BJ (cell line): Measurements from ENCODE around the gene RRP36. TPM values are rescaled to one million over a fixed set of nuclear protein-coding genes. Genes with fewer than 3 reads are reported as not detected.

Experiments
- CTCF ChIA-PET: fragments of 350-600 bp; formaldehyde crosslinking; extraction: SDS; loops from one replicate; lab custom pipeline; 2021; ENCODE audit warnings: antibody characterized with exemption, inconsistent platforms; lab: Yijun Ruan, JAX
- POLR2A ChIA-PET: fragments of 300-600 bp; sonication (Branson Sonifier 250); formaldehyde crosslinking; extraction: SDS; loops from one replicate; lab custom pipeline; 2021; ENCODE audit warnings: antibody characterized with exemption; lab: Charles Lee
- DNase-seq: peaks from one replicate; pipeline ENCODE4 v3.0.0-alpha.2; 2011; ENCODE audit warnings: low read depth
- H3K27me3 ChIP-seq: 2 replicates; pipeline ENCODE4 v1.6.0; 2011; ENCODE audit warnings: low read length; ENCODE audit not compliant: control insufficient read depth, insufficient read depth
- H3K36me3 ChIP-seq: 2 replicates; pipeline ENCODE4 v1.5.1; 2011; ENCODE audit warnings: low read length; ENCODE audit not compliant: control insufficient read depth, insufficient read depth
- H3K4me3 ChIP-seq: 2 replicates; pipeline ENCODE4 v1.5.1; 2011; ENCODE audit warnings: low read depth, mild to moderate bottlenecking, control low read depth, low read length
- polyA plus RNA-seq: library from polyadenylated mRNA; depleted of rRNA; stranded (reverse); fragments of >200 nt; gene quantifications from 2 replicates; pipeline ENCODE4 v1.2.3, GENCODE V29; 2011
- TF ChIP-seq, protein P1 (sequence below): IDR thresholded peaks from 2 replicates; pipeline ENCODE4 v1.5.1; 2011; ENCODE audit warnings: low read depth, mild to moderate bottlenecking, control low read depth, inconsistent platforms, low read length, moderate library complexity; ENCODE audit not compliant: insufficient read depth

Gene RRP36
- polyA plus RNA-seq, 1 experiment: 43.1 TPM

- H3K36me3 ChIP-seq: peaks cover 50% of the 10 kb centered on the region
- H3K27me3 ChIP-seq: no peaks in the 10 kb centered on the region
- H3K4me3 ChIP-seq: no peak overlapping the region
- TF ChIP-seq, protein P1, sequence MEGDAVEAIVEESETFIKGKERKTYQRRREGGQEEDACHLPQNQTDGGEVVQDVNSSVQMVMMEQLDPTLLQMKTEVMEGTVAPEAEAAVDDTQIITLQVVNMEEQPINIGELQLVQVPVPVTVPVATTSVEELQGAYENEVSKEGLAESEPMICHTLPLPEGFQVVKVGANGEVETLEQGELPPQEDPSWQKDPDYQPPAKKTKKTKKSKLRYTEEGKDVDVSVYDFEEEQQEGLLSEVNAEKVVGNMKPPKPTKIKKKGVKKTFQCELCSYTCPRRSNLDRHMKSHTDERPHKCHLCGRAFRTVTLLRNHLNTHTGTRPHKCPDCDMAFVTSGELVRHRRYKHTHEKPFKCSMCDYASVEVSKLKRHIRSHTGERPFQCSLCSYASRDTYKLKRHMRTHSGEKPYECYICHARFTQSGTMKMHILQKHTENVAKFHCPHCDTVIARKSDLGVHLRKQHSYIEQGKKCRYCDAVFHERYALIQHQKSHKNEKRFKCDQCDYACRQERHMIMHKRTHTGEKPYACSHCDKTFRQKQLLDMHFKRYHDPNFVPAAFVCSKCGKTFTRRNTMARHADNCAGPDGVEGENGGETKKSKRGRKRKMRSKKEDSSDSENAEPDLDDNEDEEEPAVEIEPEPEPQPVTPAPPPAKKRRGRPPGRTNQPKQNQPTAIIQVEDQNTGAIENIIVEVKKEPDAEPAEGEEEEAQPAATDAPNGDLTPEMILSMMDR: no peak
- CTCF ChIA-PET: interaction anchor here (0.6 to 1.3 kb wide), 2 partner anchors 9 to 143 kb away, joined by 3 to 4 read pairs; no protein-coding TSS in a partner anchor
- POLR2A ChIA-PET: interaction anchor here (1.2 kb wide), 1 partner anchor 8 kb away, joined by 4 read pairs; the partner anchor contains the start of gene CUL7
- no peak for DNase-seq
Measured at GRCh38 chr6:43045371-43045930, 24.0 kb downstream of the RRP36 start.

GRCh38 chr6:43047998-43048397 is 26.6 kb downstream of the RRP36 start:
- DNase-seq: no peak
- Histone ChIP-seq H3K4me3 (no peak overlapping the region), H3K27me3 (no peaks in the 10 kb centered on the region), H3K36me3 (peaks cover 42% of the 10 kb centered on the region)
- CTCF ChIA-PET: interaction anchor here (0.6 to 1.3 kb wide), 2 partner anchors 21 to 272 kb away, joined by 3 to 5 read pairs; no protein-coding TSS in a partner anchor
- POLR2A ChIA-PET: no interaction called here
- TF ChIP-seq, protein P1: no peak

DNA sequence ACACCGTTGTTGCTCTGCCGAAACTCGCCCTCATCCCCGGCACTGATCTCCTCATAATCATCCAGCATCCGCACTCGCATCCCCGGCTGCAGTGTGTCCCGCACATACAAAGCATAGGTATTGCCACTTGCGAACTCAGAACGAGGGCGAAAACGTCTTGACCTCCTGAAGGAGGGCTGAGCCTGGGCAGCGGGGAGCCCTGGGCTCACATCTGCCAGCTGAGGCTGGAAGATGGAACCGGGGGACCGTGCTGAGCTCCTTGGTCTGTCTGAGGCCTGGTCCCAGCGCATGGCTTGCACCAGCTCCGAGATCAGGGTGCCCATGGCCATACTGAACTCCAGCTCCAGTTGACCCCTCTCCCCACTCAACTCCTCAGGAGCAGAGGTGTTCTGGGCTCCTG is 29.6 kb downstream of the RRP36 start:
- POLR2A ChIA-PET: no interaction called here
- CTCF ChIA-PET: no interaction called here
- no peaks in the 10 kb centered on the region for H3K27me3 ChIP-seq
- DNase-seq: no peak
- peaks cover 28% of the 10 kb centered on the region for H3K36me3 ChIP-seq
- no peak overlapping the region for H3K4me3 ChIP-seq
- TF ChIP-seq, protein P1: no peak

DNA sequence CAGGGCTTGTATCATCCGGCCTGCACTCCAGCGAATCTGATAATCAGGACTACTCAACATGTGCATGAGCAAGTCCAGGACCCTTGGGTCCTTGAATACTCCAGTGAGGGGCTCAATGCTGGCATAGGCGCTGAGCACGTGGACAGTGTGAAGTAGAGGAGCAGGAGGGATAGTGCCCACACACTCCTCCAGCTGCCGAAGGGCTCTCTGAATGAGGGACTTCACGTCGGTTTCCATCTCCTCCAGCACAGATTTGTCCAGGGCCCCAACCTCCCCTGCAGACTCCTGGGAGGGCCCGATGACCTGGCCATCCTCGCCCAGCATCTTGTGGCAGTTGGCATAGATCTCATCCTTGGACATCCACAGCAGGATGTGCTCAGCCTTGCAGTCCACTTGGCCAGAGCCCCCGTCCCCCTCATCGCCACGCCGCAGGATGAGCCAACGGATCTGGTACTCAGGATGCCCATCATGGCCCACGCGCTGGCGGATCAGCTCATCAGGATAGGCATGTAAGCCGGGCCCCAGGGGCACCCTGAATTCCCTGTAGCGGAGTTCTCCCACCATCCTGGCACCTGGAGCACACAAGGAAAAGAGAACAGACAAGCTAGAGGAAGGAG is 30.9 kb downstream of the RRP36 start:
- peak overlapping the region; percentile 78 for H3K4me3 ChIP-seq
- ChIA-PET CTCF (interaction anchor here (3.1 kb wide), 1 partner anchor 91 kb away, joined by 12 read pairs; no protein-coding TSS in a partner anchor), POLR2A (no interaction called here)
- DNase-seq: no peak
- H3K27me3 ChIP-seq: no peaks in the 10 kb centered on the region
- TF ChIP-seq, protein P1: no peak
- H3K36me3 ChIP-seq: peaks cover 16% of the 10 kb centered on the region

- Histone ChIP-seq H3K4me3 (peak overlapping the region; percentile 78), H3K27me3 (no peaks in the 10 kb centered on the region), H3K36me3 (peaks cover 14% of the 10 kb centered on the region)
- ChIA-PET POLR2A (interaction anchor here (0.6 to 1.0 kb wide), 3 partner anchors 39 to 124 kb away, joined by 3 to 5 read pairs (median 4); partner anchors contain the start of genes CNPY3, KLHDC3 and PPP2R5D), CTCF (interaction anchor here (1.9 to 3.1 kb wide), 2 partner anchors 39 to 90 kb away, joined by 5 to 12 read pairs; partner anchors contain the start of genes KLHDC3 and MEA1)
- no peak for DNase-seq
- TF ChIP-seq, protein P1: no peak
Measured at GRCh38 chr6:43052842-43053544, 31.6 kb downstream of the RRP36 start.
